Fibroblast of lung (primary cell): ENCODE results near the gene PTGFRN. TPM values are rescaled to one million over a fixed set of nuclear protein-coding genes. Genes with fewer than 3 reads are reported as not detected.

ENCODE experiments used
- DNase-seq, 2 donors: peaks; one replicate each; pipeline versions ENCODE4 v3.0.0 to v3.0.0-alpha.2; 2010; ENCODE audit warnings: low read depth in 2 of 2
- H2AFZ ChIP-seq: 2 replicates; pipeline ENCODE4 v1.5.1; 2012; ENCODE audit warnings: low read length, control low read depth, inconsistent platforms
- H3K27ac ChIP-seq: 2 replicates; pipeline ENCODE4 v1.5.1; 2011; ENCODE audit warnings: low read length, control low read depth; ENCODE audit not compliant: insufficient read depth
- H3K27me3 ChIP-seq: 2 replicates; pipeline ENCODE4 v1.5.1; 2011; ENCODE audit warnings: mild to moderate bottlenecking, low read length; ENCODE audit not compliant: control insufficient read depth, insufficient read depth
- H3K36me3 ChIP-seq: 2 replicates; pipeline ENCODE4 v1.5.1; 2011; ENCODE audit warnings: low read length; ENCODE audit not compliant: control insufficient read depth, insufficient read depth
- H3K4me1 ChIP-seq: 2 replicates; pipeline ENCODE4 v1.5.1; 2011; ENCODE audit warnings: low read length; ENCODE audit not compliant: control insufficient read depth, insufficient read depth; ENCODE audit errors: extremely low read depth
- H3K4me2 ChIP-seq: 2 replicates; pipeline ENCODE4 v1.5.1; 2011; ENCODE audit warnings: low read length, control low read depth; ENCODE audit not compliant: insufficient read depth; ENCODE audit errors: extremely low read depth
- H3K4me3 ChIP-seq, 4 experiments: fragments of 200-600 bp in 1 of 4; sonication (generic) in 1 of 4; replicated peaks in 1 of 4; 2 replicates each; pipeline ENCODE4 v1.5.1; 2011 to 2016; ENCODE audit warnings: low read length in 4 of 4, low read depth in 3 of 4, mild to moderate bottlenecking in 3 of 4, control low read depth in 2 of 4, inconsistent platforms in 1 of 4, mixed read lengths in 1 of 4; ENCODE audit not compliant: insufficient read depth in 1 of 4; ENCODE audit errors: control extremely low read depth in 1 of 4
- H3K79me2 ChIP-seq: 2 replicates; pipeline ENCODE4 v1.5.1; 2012; ENCODE audit warnings: mild to moderate bottlenecking, low read length, inconsistent platforms; ENCODE audit not compliant: control insufficient read depth, insufficient read depth
- H3K9ac ChIP-seq: 2 replicates; pipeline ENCODE4 v1.5.1; 2011; ENCODE audit warnings: mild to moderate bottlenecking, low read length, control low read depth; ENCODE audit not compliant: insufficient read depth
- H3K9me3 ChIP-seq: 2 replicates; pipeline ENCODE4 v1.5.1; 2012; ENCODE audit warnings: low read depth, low read length; ENCODE audit not compliant: control insufficient read depth, insufficient read depth
- H4K20me1 ChIP-seq: 2 replicates; pipeline ENCODE4 v1.5.1; 2011; ENCODE audit warnings: low read length; ENCODE audit not compliant: control insufficient read depth, insufficient read depth; ENCODE audit errors: extremely low read depth
- EZH2 ChIP-seq: IDR thresholded peaks from 2 replicates; pipeline ENCODE4 v1.5.1; 2012; ENCODE audit warnings: low read length, control low read depth, mild to moderate bottlenecking; ENCODE audit errors: missing control alignments
- polyA plus RNA-seq, 2 donors: library from polyadenylated mRNA; depleted of rRNA in 1 of 2; stranded (reverse) in 1 of 2; unstranded in 1 of 2; fragments of >200 nt; gene quantifications; 2 replicates each; pipeline ENCODE4 v1.2.1, GENCODE V29; 2011 to 2012; ENCODE audit warnings: missing spikeins in 1 of 2
- total RNA-seq: library from RNA; depleted of rRNA; stranded (reverse); fragments of >200 nt; gene quantifications from 2 replicates; pipeline ENCODE4 v1.2.1, GENCODE V29; 2014
- TF ChIP-seq, protein P1 (sequence below), 2 donors: IDR thresholded peaks in 1 of 2; conservative IDR thresholded peaks in 1 of 2; 1 replicate in 1 of 2; 2 replicates in 1 of 2; pipeline ENCODE4 v1.5.1; 2011 to 2012; ENCODE audit warnings: low read length in 2 of 2, control low read depth in 1 of 2, inconsistent platforms in 1 of 2, low read depth in 1 of 2, mild to moderate bottlenecking in 1 of 2

Gene PTGFRN
- total and polyA plus RNA-seq, 2 donors (not counting 1 experiment from before 2014, with no cell fraction given) = 0.72 to 1.2 TPM

DNA sequence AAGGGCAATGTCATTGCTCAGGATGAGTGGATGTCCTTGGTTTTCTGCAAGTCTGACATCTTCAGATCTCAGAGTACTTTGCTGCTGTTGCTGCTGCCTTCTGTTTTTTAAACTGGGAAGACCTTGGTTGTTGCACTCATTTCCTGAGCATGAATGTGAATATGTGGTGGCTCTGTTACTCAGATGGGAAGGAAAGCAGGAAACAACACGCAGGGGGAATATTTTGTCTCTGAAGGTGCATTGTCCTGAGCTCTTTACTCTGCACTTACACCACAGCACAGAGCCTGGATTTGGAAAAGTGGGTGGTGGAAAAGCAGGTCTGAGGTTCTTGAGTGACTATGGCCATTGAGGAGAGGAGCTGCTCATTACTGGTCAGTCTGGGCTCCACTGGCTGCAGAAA, 36.3 kb downstream of the PTGFRN start:
- TF ChIP-seq, protein P1, sequence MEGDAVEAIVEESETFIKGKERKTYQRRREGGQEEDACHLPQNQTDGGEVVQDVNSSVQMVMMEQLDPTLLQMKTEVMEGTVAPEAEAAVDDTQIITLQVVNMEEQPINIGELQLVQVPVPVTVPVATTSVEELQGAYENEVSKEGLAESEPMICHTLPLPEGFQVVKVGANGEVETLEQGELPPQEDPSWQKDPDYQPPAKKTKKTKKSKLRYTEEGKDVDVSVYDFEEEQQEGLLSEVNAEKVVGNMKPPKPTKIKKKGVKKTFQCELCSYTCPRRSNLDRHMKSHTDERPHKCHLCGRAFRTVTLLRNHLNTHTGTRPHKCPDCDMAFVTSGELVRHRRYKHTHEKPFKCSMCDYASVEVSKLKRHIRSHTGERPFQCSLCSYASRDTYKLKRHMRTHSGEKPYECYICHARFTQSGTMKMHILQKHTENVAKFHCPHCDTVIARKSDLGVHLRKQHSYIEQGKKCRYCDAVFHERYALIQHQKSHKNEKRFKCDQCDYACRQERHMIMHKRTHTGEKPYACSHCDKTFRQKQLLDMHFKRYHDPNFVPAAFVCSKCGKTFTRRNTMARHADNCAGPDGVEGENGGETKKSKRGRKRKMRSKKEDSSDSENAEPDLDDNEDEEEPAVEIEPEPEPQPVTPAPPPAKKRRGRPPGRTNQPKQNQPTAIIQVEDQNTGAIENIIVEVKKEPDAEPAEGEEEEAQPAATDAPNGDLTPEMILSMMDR (conservative IDR thresholded peaks at IDR 0.05 in 1 of 2, IDR thresholded peaks at IDR 0.05 in 1 of 2; ENCODE audit: low read depth in 1 of 2, low read length in 2 of 2) = no peak
- no peaks in the 10 kb centered on the region for H3K79me2 ChIP-seq
- no peak overlapping the region for H3K4me2 ChIP-seq
- H2AFZ ChIP-seq = no peak overlapping the region
- no peaks in the 10 kb centered on the region for H3K36me3 ChIP-seq
- DNase-seq = no peak
- H3K27me3 ChIP-seq = no peaks in the 10 kb centered on the region
- H3K9ac ChIP-seq = no peak overlapping the region
- no peak overlapping the region for H3K27ac ChIP-seq
- H3K9me3 ChIP-seq = no peaks in the 10 kb centered on the region
- H3K4me1 ChIP-seq = no peaks in the 10 kb centered on the region
- no peak overlapping the region for H3K4me3 ChIP-seq
- no peaks in the 10 kb centered on the region for H4K20me1 ChIP-seq

GRCh38 chr1:116947092-116947860, 37.6 kb downstream of the PTGFRN start:
- H3K79me2 ChIP-seq = no peaks in the 10 kb centered on the region
- no peak overlapping the region for H3K4me3 ChIP-seq
- no peak overlapping the region for H3K27ac ChIP-seq
- no peak overlapping the region for H3K9ac ChIP-seq
- H4K20me1 ChIP-seq = no peaks in the 10 kb centered on the region
- no peak overlapping the region for H3K4me2 ChIP-seq
- no peak overlapping the region for H2AFZ ChIP-seq
- DNase-seq = no peak
- TF ChIP-seq, protein P1 (conservative IDR thresholded peaks at IDR 0.05 in 1 of 2, IDR thresholded peaks at IDR 0.05 in 1 of 2; ENCODE audit: low read depth in 1 of 2, low read length in 2 of 2) = no peak
- no peak for TF ChIP-seq EZH2
- H3K4me1 ChIP-seq = no peaks in the 10 kb centered on the region
- no peaks in the 10 kb centered on the region for H3K27me3 ChIP-seq
- H3K9me3 ChIP-seq = no peaks in the 10 kb centered on the region
- no peaks in the 10 kb centered on the region for H3K36me3 ChIP-seq

GRCh38 chr1:116948046-116948445, 38.3 kb downstream of the PTGFRN start:
- H3K27ac ChIP-seq = no peak overlapping the region
- no peak for TF ChIP-seq EZH2
- TF ChIP-seq, protein P1 (conservative IDR thresholded peaks at IDR 0.05 in 1 of 2, IDR thresholded peaks at IDR 0.05 in 1 of 2; ENCODE audit: low read depth in 1 of 2, low read length in 2 of 2) = no peak
- no peak overlapping the region for H3K4me3 ChIP-seq
- H3K36me3 ChIP-seq = no peaks in the 10 kb centered on the region
- DNase-seq = no peak
- no peaks in the 10 kb centered on the region for H3K79me2 ChIP-seq
- H4K20me1 ChIP-seq = no peaks in the 10 kb centered on the region
- no peaks in the 10 kb centered on the region for H3K27me3 ChIP-seq
- no peak overlapping the region for H2AFZ ChIP-seq
- H3K4me2 ChIP-seq = no peak overlapping the region
- H3K9me3 ChIP-seq = no peaks in the 10 kb centered on the region
- H3K4me1 ChIP-seq = no peaks in the 10 kb centered on the region
- H3K9ac ChIP-seq = no peak overlapping the region
